Hepatocyte (in vitro differentiated cells): Measurements from ENCODE around the gene EIF2D.

ENCODE experiments used
- EZH2phosphoT487 ChIP-seq: fragments of 200-600 bp; sonication (generic); IDR thresholded peaks from one replicate; pipeline ENCODE4 v1.6.1; 2018; ENCODE audit warnings: antibody characterized with exemption, mild to moderate bottlenecking, low read depth, moderate library complexity; ENCODE audit not compliant: unreplicated experiment, severe bottlenecking
- TF ChIP-seq, protein P1 (sequence below): fragments of 200-600 bp; sonication (generic); IDR thresholded peaks from 2 replicates; pipeline ENCODE4 v1.5.1; 2016; ENCODE audit warnings: antibody characterized with exemption, mild to moderate bottlenecking; ENCODE audit not compliant: poor library complexity

GRCh38 chr1:206554211-206554610 is 58.1 kb downstream of the EIF2D start:
- TF ChIP-seq, protein P1, sequence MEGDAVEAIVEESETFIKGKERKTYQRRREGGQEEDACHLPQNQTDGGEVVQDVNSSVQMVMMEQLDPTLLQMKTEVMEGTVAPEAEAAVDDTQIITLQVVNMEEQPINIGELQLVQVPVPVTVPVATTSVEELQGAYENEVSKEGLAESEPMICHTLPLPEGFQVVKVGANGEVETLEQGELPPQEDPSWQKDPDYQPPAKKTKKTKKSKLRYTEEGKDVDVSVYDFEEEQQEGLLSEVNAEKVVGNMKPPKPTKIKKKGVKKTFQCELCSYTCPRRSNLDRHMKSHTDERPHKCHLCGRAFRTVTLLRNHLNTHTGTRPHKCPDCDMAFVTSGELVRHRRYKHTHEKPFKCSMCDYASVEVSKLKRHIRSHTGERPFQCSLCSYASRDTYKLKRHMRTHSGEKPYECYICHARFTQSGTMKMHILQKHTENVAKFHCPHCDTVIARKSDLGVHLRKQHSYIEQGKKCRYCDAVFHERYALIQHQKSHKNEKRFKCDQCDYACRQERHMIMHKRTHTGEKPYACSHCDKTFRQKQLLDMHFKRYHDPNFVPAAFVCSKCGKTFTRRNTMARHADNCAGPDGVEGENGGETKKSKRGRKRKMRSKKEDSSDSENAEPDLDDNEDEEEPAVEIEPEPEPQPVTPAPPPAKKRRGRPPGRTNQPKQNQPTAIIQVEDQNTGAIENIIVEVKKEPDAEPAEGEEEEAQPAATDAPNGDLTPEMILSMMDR: no peak
- TF ChIP-seq EZH2phosphoT487: no peak
